ENCODE data around the gene HOXB6.

Gene HOXB6

DNA sequence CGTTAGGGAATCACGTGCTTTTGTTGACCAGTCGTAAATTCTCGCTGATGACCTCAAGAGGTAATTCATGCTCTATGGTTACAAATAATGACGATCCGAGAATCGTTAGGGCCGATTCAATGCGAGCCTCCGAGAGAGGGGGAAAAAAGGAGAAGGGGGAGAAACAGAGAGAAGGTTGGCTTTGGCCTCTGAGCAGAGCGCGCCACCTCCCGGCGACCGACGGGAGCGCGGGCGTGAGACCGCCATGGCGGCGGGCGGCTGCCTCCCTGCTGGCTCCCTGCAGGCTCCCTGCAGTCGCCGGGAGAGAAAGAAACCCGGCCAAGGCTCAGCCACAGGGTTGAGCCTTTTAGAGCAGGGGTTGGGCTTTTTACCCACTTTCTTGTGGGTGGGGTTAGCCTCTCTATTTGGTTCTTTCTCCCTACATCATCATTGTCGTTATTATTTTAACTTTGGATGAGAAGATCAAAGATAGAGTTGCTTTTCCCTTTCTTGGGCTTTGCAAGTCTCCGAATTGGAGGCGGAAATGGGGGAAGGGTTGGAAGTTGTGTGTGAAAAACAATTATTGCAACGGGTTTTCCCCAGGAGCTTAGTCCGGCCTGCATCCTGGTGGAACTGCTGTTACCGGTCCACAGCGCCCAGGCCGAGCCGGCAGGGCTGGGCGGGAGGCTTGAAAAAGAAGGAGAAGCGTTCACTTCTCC is 10.8 kb downstream of the HOXB6 start:
- peak; percentile 58 for DNase-seq

DNA sequence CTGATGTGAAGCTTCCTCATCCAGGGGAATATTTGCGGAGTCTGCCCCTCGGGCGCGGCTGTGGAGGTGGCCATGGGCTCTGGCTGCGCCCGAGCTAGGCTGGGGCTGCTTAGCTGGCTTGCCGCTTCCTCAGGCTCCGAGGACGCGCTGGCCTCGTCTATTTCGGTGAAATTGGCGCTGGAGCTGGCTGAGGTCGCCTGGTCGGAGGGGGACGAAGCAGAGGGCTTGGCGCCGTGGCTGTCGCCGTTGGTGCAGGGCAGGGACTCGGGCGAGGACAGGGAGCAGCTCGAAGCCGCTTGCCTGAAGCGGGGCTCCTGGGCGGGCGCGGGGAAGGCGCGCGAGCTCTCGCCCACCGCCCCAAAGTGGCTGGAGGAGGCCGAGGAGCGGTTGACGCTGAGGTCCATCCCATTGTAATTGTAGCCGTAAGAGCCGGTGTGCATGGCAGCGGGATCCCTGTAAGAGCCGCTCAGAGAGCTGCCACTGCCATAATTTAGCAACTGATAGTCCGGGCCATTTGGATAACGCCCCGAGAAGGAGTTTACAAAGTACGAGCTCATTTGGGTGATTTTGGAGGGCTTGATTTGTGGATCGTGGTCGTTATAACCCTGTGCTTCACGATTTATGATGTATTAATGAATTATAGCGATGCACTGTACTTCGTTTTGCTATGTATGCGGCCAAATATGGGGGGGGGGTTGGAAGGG is 11.5 kb downstream of the HOXB6 start, which contains the start of gene HOXB5:
HOXB5 (minus strand) TSS at position 654 of the 704 bp plus-strand sequence; CDS start at position 557, 97 bp downstream.
- DNase-seq = no peak

DNA sequence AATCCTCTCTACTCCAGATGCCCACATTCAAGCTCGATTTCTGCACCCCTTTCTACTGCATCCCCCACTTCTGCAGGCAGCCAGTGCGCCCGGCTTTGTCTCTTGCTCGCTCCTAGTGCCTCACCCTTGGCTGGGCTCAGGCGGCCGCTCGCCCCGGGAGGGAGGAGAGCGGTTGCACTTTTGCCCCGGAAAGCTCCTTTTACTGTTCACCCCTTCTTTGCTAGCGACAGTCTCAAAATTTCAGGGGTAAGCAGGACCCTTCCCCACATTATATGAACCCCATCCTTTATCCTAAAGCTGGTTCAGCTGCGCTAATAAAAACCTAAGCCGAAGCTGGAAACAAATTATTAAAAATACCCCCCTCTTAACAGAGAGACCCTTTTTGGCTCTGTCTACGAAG is 12.2 kb downstream of the HOXB6 start:
- DNase-seq = no peak

DNA sequence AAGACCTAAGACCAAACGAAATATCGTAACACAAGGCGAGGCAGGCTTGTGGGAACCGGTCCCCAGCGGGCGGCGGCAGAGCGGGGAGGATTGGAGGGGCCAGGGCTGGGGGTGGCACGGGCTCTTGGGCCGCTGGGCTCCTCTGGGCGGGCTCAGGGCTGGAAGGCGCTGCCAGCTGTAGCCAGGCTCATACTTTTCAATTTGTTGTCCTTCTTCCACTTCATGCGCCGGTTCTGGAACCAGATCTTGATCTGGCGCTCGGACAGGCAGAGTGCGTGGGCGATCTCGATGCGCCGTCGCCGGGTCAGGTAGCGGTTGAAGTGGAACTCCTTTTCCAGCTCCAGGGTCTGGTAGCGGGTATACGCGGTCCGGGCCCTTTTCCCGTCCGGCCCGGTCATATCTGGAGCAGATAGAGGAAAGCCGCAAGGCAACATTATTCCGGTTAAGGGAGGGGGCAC is 12.7 kb downstream of the HOXB6 start:
- DNase-seq = no peak

DNA sequence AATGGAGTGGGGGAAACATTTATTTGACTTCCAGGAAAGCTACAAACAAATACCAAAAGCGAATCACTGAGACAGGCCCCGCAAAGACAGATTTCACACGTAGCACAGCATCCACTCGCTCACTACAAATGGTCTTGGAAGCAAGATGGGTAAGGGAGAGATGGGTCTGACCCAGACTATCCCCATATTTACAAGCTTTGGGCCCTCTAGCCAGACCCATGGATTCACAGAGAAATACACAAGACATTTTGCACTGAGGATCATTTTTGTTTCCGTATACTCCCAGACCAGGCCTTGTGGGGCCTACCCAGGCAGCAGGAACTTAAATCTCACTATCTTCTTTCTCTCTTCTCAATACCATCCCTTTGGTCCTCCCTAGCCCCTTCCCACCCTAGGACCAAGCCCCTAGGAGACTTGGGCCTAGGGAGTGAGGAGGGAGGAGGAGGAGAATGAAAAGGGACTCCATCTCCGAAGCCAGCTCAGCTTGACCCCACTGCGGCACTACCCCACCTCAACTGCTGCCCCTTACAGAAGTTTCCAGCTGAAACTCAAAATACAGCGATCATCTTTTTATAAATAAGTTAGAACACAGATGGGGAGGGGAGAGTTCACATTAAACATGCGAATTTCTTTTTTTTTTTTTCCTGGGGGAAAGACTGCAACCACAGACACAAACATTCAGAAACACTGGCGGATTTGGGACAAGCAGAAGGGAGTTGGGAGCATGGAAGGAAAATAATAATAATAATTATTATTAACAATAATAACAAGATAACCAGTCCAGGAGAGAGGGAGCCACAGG is 13.3 kb downstream of the HOXB6 start:
- no peak for DNase-seq

DNA sequence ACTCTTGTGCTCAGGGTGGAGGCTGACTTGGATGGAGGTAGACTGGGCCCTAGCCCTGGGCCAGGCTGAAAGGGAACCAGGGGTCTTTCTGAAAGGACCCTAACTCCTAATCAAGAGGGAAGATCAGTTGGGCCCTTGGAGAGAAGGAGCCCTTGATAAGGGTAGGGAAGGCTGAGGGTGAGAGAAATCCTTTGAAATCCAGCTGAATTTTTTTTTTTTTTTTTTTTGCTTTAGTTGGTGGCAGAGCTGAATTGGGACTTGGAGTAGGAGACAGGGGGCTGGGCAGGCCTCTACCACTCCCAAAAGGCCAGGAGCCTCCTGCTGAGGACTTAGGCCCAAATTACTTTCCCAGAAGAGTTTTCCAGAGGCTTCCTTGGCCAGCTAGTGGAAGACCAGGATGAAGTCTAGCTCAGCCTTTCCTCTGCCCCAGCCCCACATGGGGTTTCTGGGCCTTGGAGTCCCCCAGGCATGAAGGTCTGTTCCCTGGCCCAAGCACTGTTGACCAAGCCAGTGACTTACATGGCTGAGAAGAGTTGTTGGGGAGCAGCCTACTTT is 14.1 kb downstream of the HOXB6 start:
- no peak for DNase-seq

DNA sequence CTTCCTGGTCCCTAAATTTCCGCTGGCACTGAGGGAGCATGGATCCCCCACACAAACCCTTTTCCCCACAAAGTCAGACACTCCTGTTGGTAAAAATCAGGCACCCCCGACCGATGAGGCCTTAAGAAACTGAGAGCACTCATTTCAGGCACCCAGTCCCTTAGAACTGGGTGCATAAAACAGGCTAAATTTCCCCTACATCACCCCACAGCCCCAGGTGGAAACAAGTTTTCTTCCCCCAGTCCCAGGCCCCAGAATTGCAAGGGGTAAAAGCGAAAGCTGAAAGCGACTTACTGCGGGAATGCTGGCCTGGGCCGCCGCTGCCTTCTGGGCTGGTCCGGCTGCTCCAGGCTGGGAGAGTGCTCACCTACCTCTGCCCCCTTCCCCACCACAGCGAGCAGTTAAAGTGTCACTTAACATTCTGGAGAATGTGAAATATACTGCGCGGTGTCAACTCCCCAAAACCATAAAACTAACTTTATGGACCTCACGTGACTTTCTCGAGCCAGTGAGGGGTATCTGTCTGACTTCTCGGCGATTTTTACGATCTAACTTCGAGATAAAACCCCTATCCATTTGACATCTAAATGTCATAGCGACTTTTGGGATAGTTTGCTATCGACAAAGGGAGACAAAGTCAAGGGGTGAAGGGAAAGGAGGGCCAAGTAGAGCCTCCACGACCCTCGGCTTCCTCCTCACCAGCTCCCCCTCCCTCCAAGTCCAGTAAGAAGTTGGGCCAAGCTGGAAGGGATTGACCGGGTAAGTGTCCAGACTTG is 14.8 kb downstream of the HOXB6 start, which contains the start of gene HOXB3:
HOXB3 (minus strand) TSS at position 411 of the 776 bp plus-strand sequence. CDS start 37,767 bp downstream, outside the sequence.
- no peak for DNase-seq

DNA sequence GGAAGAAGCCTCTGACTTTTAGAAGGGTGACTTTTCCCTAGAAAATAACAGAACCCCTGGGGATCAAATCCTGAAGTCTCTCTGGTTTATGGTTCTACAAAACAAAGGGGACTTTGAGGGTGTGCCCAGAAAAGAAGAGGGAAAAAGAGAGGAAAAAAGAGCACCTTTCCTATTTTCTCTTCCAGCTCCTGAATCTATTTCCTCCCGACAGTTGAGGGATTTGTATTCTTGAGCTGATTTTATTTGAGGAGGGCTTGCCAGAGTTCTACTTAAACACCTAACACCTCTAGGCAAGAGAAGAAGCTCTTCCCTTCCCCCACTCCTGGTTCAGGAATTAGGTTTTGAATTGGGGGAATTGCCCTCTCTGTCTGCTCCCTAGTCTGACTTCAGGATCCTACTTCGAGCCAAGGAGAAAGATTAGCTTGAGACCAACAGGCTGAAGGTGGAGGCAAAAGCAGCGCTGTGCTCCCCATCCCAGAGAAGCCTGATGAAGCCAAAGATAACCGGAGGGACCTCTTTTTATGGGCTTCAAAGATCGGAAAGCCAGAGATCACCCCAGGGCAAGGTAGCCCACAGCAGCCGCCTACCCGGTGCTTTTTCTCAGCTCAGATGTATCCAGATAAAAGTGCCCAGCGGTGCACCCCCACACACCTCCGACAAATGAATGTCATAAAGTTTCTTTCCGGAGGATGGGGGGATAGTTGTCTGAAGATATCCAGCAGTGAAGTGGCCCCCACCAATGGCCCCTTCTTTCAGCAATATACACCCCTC is 15.5 kb downstream of the HOXB6 start:
- no peak for DNase-seq

DNA sequence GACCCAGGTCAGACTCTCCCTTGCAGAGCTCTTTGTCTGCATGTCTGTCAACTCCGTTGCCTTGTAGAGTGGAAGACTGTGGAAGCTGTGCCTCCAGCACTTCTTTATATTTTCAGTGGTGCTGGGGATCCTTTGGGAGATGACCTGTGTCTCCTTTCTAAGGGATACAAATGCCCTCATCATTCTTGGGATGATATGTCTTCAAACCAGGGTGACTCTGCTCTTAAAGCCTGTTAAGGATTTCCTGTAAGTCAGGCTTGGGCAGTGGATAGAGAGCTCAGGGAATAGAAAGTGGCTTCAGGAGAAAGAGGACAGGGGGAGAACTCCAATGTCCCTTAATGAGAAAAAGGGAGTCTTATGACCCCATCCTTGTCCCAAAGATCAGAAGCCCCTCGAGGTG is 16.3 kb downstream of the HOXB6 start:
- no peak for DNase-seq

DNA sequence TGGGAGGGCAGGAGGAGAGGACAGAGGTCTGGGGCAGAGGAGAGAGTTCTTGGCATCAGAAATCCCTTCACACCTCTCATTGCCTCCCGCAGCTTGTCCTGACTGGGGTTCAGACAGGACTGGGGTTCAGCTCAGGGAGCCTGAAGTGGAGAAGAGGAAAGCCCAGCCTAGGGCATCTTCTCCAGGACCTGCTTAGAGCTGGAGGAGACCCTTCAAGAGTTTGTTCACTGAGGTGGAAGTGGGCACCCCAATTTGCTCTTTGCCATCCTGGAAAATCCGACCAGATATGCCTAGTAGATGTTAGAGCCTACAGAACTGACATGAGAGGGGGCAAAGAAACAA is 16.7 kb downstream of the HOXB6 start:
- no peak for DNase-seq

DNA sequence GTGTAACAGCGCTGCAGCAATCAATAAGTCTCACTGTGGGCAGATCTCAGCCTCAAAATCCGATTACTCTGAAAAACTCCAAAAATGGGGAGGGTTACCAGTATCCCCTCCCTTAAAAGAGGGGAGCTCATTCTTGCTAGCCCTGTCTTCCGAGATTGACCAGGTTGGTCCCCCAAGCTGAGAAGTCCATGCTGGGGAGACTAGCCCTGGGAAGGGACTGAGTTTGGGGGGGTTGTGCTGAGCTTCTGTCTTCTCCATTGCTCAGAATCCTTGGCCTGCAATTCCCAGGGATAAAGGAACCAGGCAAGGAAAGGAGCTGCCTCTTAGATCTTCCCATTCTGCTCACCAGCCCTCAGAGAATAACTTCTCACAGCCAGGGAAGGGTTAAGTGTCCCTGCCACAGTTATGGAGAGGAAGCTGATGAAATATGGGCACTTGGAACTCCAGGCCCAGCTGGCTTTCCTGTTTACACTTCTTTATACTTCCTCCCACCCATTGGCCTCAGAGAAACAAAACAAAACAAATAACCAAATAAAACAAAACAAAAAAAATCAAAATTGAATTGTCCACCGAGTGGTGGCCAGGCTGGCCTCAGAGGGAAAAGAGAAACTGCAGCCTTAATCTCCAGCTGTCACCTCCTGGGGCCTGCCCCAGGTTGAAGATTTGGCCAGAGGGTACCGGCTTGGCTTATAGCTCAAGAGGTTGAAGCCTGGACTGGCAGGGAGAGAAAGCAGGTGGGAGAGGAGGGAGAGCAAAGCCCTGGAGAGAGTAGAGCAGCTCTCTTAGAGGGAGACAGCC is 17.3 kb downstream of the HOXB6 start:
- DNase-seq = no peak

DNA sequence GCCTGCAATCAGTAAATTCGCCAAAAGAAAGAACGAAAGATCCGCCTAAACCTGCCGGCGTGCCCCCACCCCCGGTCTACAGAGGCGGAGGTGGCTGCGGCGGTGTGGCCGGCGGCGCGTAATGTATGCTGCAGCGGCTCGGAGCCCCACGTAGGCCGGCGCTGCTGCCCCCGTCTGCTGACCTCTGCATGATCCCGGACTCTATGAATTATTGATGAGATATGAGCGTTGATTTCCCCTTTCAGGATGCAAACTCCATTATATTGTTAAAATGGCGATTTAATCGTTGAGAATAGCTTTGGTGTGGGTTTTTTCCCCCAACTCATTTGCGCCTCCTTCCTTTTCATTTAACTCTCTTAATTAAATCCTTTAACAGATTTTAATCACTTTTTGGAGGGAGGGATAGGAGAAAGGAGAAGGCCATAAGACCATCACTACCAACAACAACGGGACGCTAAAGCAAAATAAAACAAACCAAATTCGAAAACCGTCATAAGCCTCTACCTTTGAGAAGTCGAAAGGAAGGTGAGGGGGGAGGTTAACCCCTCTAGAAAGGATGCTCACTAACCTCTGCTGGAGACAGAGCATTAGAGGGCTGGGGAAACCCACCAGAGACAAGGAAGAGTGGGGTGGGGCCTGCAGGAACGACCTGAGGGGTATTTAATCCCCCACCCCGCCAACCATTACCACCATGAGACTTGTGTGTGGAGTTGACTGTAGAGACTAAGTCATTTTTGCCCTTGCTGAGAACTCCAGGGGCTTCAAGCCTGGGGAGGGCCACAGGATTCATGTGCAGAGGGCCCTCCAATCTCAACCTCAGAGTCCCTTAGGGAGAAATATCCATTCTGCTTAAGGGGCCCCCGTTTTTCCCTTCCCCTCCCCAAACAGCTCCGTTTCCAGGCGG is 18.2 kb downstream of the HOXB6 start:
- no peak for DNase-seq

DNA sequence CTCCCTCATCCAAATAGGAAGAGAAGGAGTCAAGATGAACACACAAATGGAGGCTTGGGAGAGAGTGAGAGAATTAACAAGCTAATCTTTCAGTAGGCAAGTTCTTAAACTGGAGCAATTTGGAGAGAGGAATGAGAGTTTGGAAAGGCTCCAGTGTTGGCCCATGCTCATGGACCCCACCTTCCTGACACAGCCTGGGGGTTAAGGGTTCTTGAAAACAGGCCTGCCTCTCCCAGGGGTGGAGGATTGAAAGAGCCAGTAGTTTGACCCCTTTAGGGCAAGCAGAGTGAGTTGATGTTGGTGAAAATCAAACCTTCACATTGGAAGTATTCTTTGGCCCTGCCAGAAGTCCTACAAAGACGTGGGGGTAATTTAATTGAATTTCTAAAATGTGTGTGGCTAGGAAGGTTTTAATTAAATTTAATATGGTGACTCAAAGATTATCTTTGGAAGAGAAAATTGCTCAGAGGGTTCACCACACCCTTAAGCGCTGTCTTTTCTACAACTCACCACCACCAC is 20.5 kb downstream of the HOXB6 start:
- no peak for DNase-seq

DNA sequence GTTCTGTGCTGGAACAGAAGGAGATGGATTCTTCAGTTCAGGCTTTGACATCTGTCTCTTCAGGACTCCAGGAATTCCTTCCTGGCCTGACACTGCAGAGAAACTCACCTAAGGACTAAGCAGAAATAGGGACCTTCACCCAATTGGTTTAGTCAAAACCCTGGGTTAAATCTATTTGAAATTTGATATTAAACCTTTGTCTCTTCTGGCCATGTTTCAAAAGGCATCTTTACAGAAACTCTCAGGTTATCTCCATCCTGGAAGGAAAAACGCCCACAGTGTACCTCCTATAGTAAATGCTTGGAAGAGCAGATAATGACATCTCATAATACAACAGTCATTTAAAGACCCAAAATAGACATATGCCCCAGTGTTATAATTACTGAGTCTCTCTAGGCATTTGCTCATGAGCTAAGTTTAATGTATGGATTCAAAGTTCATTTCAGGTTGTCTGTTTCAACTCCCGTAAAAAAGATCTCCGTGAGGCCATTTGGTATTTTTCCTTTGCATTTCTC is 21.0 kb downstream of the HOXB6 start:
- DNase-seq = no peak

DNA sequence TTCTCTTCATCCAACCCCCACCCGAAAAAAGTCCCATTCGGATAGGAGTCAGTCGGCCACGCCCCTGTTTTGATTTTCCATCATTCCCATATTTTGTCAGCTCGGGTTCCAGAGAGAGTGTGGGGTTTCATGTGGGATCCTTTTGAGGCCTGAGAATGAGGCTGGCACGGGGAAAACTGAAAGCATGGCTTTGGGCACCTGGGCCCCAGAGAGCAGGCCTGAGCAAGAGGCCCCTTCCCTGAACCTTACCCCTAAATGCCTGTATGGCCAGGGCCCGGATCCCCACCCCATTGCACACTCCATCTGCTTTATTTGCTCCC is 22.1 kb downstream of the HOXB6 start:
- no peak for DNase-seq

DNA sequence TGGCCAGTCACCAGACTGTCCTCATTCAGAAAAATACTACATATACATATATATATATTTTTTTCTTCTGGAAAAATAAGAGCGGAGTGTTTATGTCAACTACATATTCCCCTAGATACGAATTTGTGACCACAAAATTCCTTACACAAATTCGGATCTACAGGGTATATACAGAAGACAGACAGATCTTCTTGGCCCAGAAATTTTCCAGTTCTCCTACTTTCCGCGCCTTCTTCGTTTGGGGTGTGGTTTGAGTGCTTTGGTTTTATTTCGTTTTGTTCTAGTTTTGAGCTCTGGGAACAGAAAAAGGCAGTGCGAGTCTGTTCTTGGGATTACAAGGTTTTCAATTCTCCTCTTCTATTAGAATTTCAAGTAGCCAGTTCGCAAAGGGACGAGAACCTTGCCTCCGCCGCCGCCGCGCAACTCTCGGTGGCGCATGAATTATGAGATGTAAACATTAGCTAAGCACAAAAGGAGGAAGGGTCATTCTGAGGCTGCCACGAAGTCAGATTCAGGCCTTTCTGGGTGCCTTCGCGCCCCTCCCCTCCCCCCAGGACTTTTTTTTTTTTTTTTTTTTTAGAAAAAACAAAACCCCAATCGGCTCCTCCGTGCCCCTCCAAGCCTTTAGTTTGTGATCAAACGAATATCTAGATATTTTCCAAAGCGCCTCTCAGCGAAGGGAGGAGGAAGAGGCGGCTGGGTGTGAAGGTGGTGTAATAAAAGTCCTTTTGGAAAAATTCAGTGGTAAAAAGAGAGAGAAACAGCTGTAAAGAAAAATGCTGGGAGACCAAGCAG is 24.8 kb downstream of the HOXB6 start:
- DNase-seq = no peak

DNA sequence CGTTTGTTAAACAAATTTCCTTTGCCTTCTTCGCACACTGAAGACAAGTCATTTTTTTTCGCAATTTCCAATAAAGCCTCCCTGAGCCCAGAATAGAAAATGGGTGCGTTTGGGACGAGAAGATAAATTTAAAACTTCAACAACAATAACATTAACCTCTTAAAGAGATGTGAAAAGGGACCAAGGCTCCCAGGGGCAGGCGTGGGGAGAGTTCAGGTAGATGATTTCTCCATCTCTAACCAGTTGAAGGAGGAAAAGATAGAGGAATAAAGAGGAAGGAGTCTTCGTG is 25.4 kb downstream of the HOXB6 start:
- no peak for DNase-seq

DNA sequence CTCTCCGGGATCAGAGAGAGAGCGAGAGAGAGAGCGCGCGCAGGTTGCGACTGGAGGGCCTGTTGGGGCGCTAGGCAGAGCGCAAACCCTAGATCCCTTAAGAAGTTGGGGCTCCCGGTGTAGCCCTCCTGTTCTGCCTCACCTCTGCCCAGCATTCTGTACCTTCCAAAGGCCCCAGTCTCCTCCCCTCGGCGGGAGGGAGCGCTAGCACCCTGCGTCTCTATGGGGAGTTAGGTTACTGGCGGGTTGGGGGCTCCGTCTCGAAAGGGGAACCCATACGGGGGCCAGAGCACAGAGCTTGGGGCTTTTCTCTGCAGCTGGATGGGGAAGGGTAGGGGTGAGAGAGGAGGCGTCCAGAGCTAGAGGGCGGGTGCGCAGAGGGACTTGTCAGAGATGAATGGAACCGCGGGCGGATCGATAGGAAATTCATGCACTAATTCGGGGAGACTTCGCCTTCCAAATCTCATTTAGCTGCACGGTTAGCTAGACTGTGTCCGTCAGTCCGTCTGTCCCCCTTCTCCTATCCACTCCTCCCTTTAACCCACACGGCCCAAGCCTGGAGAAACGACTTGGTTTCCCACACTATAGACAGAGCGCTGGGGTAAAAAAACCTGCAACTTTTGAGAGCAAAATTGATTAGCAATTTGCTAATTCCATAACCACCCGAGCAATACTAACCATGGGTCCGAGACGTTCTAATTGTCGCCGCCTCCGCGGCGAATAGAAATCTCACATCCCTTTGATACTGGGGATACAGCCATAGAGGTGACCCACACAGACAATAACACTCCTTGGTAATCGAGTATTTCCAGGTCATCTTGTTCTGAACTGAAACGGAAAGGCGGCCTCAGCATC is 25.9 kb downstream of the HOXB6 start:
- no peak for DNase-seq

Measured in GDM1 (cell line).